Myocyte (in vitro differentiated cells): Measurements from ENCODE around the gene SYNGR1. TPM values are rescaled to one million over a fixed set of nuclear protein-coding genes. Genes with fewer than 3 reads are reported as not detected.
A peak's percentile ranks its signal among the peaks of the same experiment; 100 is the strongest.

Source experiments
- DNase-seq: peaks from one replicate; pipeline ENCODE4 v3.0.0-alpha.2; 2012; ENCODE audit warnings: low read depth
- polyA plus RNA-seq: library from polyadenylated mRNA; unstranded; fragments of >200 nt; gene quantifications from one replicate; pipeline ENCODE4 v1.2.1, GENCODE V29; 2012; ENCODE audit warnings: missing spikeins
- total RNA-seq: library from RNA; depleted of rRNA; stranded (reverse); fragments of >200 nt; gene quantifications from 2 replicates; pipeline ENCODE4 v1.2.3, GENCODE V29; 2014

The SYNGR1 gene
- 0.29 and 4.9 TPM in 2 replicates for total RNA-seq
- 10.7 TPM for polyA plus RNA-seq

GRCh38 chr22:39349967-39350726, at the start of gene SYNGR1:
TSS of gene SYNGR1 (plus strand) at chr22:39349991. CDS start at chr22:39350011, 20 bp downstream.
- peak; percentile 3 for DNase-seq

- DNase-seq: no peak
Measured at GRCh38 chr22:39300186-39300830, 49.5 kb upstream of the SYNGR1 start.

- DNase-seq: no peak
Measured at GRCh38 chr22:39301108-39301507, 48.7 kb upstream of the SYNGR1 start.

GRCh38 chr22:39301926-39302325, 47.9 kb upstream of the SYNGR1 start:
- no peak for DNase-seq

GRCh38 chr22:39302431-39302960, 47.3 kb upstream of the SYNGR1 start:
- no peak for DNase-seq

- DNase-seq: no peak
Measured at GRCh38 chr22:39303358-39303757, 46.4 kb upstream of the SYNGR1 start.

GRCh38 chr22:39303892-39304671, 45.7 kb upstream of the SYNGR1 start:
- no peak for DNase-seq

- DNase-seq: peak; percentile 44
Measured at GRCh38 chr22:39306456-39307361, 43.1 kb upstream of the SYNGR1 start.

GRCh38 chr22:39308614-39309363, 41.0 kb upstream of the SYNGR1 start:
- peak; percentile 89 for DNase-seq

GRCh38 chr22:39309364-39309861, 40.4 kb upstream of the SYNGR1 start:
- no peak for DNase-seq

GRCh38 chr22:39309881-39310714, 39.7 kb upstream of the SYNGR1 start:
- no peak for DNase-seq

GRCh38 chr22:39311592-39312400, 38.0 kb upstream of the SYNGR1 start:
- DNase-seq: no peak

- no peak for DNase-seq
Measured at GRCh38 chr22:39312410-39312809, 37.4 kb upstream of the SYNGR1 start.

- DNase-seq: peak; percentile 70
Measured at GRCh38 chr22:39313258-39314001, 36.4 kb upstream of the SYNGR1 start.

GRCh38 chr22:39314251-39314971, 35.4 kb upstream of the SYNGR1 start:
- no peak for DNase-seq

- no peak for DNase-seq
Measured at GRCh38 chr22:39315389-39315788, 34.4 kb upstream of the SYNGR1 start.
